Endothelial cell (in vitro differentiated cells): ENCODE measurements around the gene DNASE2. TPM values are rescaled to one million over a fixed set of nuclear protein-coding genes. Genes with fewer than 3 reads are reported as not detected.
A peak's percentile ranks its signal among the peaks of the same experiment; 100 is the strongest.
"Not testable (repeated sequence)": the region's sequence is repeated elsewhere in the genome, so short reads cannot be mapped to it uniquely, and the experiment has no call there.

Source experiments
- DNase-seq: peaks from one replicate; pipeline ENCODE4 v3.0.0; 2021; ENCODE audit warnings: low spot score
- H3K27ac Mint-ChIP-seq: one replicate; pipeline ENCODE4 v1.8.0; 2021; ENCODE audit warnings: mixed read lengths, inconsistent platforms; ENCODE audit not compliant: unreplicated experiment
- H3K27me3 Mint-ChIP-seq: one replicate; pipeline ENCODE4 v1.8.0; 2021; ENCODE audit warnings: mild to moderate bottlenecking, moderate library complexity, mixed read lengths, inconsistent platforms; ENCODE audit not compliant: unreplicated experiment
- H3K36me3 Mint-ChIP-seq: one replicate; pipeline ENCODE4 v1.8.0; 2021; ENCODE audit warnings: mild to moderate bottlenecking, low read depth, mixed read lengths, inconsistent platforms; ENCODE audit not compliant: unreplicated experiment
- H3K4me1 Mint-ChIP-seq: one replicate; pipeline ENCODE4 v1.8.0; 2021; ENCODE audit warnings: mild to moderate bottlenecking, mixed read lengths, inconsistent platforms; ENCODE audit not compliant: unreplicated experiment
- H3K4me3 Mint-ChIP-seq: one replicate; pipeline ENCODE4 v1.8.0; 2021; ENCODE audit warnings: mild to moderate bottlenecking, mixed read lengths, inconsistent platforms; ENCODE audit not compliant: unreplicated experiment
- H3K9me3 Mint-ChIP-seq: one replicate; pipeline ENCODE4 v1.8.0; 2021; ENCODE audit warnings: mixed read lengths, inconsistent platforms; ENCODE audit not compliant: unreplicated experiment
- CTCF ChIP-seq: fragments of 200-600 bp; sonication (generic); IDR thresholded peaks from one replicate; pipeline ENCODE4 v1.5.0; 2021; ENCODE audit warnings: antibody characterized with exemption; ENCODE audit not compliant: unreplicated experiment
- total RNA-seq: library from RNA; stranded (reverse); fragmentation: NEBNext Ultra II Directional; extraction: Animal tissue kit (Norgen Biotek cat#: 25700); gene quantifications from one replicate; pipeline ENCODE4 v1.2.1, GENCODE V29; 2021; ENCODE audit not compliant: unreplicated experiment

The DNASE2 gene
- total RNA-seq, 1 donor from 2014 or later = 12.2 TPM

DNA sequence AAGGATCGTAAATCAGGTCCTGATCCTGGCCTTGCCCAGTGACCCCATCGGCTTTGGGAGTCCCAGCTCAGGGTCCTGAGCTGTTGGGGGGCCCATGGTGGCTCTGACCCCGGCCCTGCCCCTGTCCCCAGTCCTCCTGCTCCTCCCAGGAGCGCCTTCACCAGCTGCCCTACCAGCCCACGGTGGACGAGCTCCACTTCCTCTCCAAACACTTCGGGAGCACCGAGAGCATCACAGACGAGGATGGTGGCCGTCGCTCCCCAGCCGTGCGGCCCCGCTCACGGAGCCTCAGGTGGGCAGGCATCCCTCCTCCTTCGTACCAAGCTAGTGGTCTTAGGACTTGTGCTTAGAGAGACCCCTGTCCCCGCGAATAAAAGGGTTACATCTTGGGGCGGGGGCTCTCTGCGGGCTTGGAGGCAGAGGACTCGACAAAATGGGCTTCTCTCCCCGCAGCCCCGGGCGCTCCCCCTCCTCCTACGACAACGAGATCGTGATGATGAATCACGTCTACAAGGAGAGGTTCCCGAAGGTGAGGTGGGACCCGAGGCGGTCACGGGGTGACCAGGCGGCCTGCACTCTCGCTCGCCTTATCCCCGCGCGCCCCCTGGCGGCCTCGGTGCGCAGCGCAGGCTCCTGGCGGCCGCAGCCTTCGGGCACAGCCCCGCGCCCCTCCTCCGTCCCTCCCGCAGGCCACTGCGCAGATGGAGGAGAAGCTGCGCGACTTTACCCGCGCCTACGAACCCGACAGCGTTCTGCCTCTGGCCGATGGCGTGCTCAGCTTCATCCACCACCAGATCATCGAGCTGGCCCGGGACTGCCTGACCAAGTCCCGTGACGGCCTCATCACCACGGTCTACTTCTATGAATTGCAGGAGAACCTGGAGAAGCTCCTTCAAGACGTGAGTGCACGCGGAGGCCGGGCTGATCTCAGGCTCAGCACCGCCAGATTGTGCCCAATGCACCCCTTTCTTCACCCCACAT lies 33.8 kb downstream of the DNASE2 start:
- H3K27ac Mint-ChIP-seq = no peak overlapping the region
- no peak overlapping the region for H3K4me3 Mint-ChIP-seq
- peak; percentile 99 for TF ChIP-seq CTCF
- peaks cover 6% of the 10 kb centered on the region for H3K27me3 Mint-ChIP-seq
- peak; percentile 98 for DNase-seq
- no peaks in the 10 kb centered on the region for H3K4me1 Mint-ChIP-seq
- H3K36me3 Mint-ChIP-seq = no peaks in the 10 kb centered on the region
- no peaks in the 10 kb centered on the region for H3K9me3 Mint-ChIP-seq

DNA sequence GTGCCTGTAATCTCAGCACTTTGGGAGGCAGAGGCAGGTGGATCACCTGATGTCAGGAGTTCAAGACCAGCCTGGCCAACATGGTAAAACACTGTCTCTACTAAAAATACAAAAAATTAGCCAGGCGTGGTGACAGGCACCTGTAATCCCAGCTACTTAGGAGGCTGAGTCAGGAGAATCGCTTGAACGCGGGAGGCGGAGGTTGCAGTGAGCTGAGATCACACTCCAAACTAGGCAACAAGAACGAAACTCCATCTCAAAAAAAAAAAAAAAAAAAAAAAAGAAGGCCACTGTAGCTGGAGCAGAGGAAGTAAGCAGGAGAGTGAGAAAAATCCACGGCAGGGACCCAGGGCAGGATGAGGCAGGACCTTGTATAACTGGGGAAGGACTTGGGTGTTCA lies 34.6 kb downstream of the DNASE2 start:
- peaks cover 11% of the 10 kb centered on the region for H3K27me3 Mint-ChIP-seq
- not testable (repeated sequence) for H3K27ac Mint-ChIP-seq, H3K4me3 Mint-ChIP-seq, DNase-seq, H3K9me3 Mint-ChIP-seq, H3K36me3 Mint-ChIP-seq, H3K4me1 Mint-ChIP-seq

GRCh38 chr19:12843999-12844732 lies 37.1 kb downstream of the DNASE2 start:
- no peaks in the 10 kb centered on the region for H3K9me3 Mint-ChIP-seq
- no peak for DNase-seq
- peaks cover 12% of the 10 kb centered on the region for H3K4me1 Mint-ChIP-seq
- H3K27me3 Mint-ChIP-seq = peaks cover 23% of the 10 kb centered on the region
- TF ChIP-seq CTCF = no peak
- H3K27ac Mint-ChIP-seq = no peak overlapping the region
- H3K4me3 Mint-ChIP-seq = no peak overlapping the region
- peaks cover 5% of the 10 kb centered on the region for H3K36me3 Mint-ChIP-seq

GRCh38 chr19:12843328-12843727 lies 37.9 kb downstream of the DNASE2 start:
- no peak for TF ChIP-seq CTCF
- Mint-ChIP-seq H3K27ac (no peak overlapping the region), H3K9me3 (no peaks in the 10 kb centered on the region), H3K4me1 (peaks cover 14% of the 10 kb centered on the region), H3K36me3 (peaks cover 7% of the 10 kb centered on the region), H3K27me3 (peaks cover 25% of the 10 kb centered on the region), H3K4me3 (no peak overlapping the region)
- no peak for DNase-seq

- peaks cover 7% of the 10 kb centered on the region for H3K36me3 Mint-ChIP-seq
- no peak for DNase-seq
- no peak overlapping the region for H3K27ac Mint-ChIP-seq
- peaks cover 26% of the 10 kb centered on the region for H3K27me3 Mint-ChIP-seq
- H3K9me3 Mint-ChIP-seq = no peaks in the 10 kb centered on the region
- no peak overlapping the region for H3K4me3 Mint-ChIP-seq
- H3K4me1 Mint-ChIP-seq = peaks cover 14% of the 10 kb centered on the region
- no peak for TF ChIP-seq CTCF
These were observed 38.7 kb downstream of the DNASE2 start for GRCh38 chr19:12842511-12842910.
